ENCODE measurements around the gene KCNH2. TPM values are rescaled to one million over a fixed set of nuclear protein-coding genes. Genes with fewer than 3 reads are reported as not detected.

KCNH2 gene
- total and polyA plus RNA-seq, 2 experiments from 2014 or later: 2.6 to 14.7 TPM

DNA sequence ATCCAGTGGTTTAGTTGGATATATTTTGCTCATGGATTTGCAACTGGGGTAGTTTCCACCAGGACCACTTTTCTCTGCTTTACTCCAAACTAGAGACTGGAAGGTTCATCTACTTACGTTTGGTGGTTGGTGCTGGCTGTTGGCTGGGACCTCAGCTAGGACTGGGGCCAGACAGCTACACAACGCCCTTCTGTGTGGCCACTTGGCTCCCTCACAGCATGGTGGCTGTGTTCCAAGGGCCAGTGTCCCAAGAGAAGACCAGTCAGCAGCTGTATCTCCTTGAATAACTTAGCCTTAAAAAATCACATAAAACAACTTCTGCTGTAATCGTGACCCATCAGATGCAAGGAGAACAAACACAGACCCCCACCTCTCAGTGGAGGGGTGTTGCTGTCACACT is 4.2 kb upstream of the KCNH2 start:
- H3K4me1 ChIP-seq (ENCODE audit: insufficient read depth): peaks cover 17% of the 10 kb centered on the region
- Mint-ChIP-seq H3K27me3 (ENCODE audit: insufficient read depth, low read depth, poor library complexity) (peaks cover 24% of the 10 kb centered on the region), H3K9me3 (peaks cover under 1% of the 10 kb centered on the region; the same call in 2 of the 3 replicates), H3K36me3 (ENCODE audit: low read depth) (no peaks in the 10 kb centered on the region; the same call in 2 of the 3 replicates), H3K4me3 (no peak overlapping the region), H3K4me1 (peaks cover 26% of the 10 kb centered on the region), H3K27ac (no peak overlapping the region)
- H2AFZ ChIP-seq: no peak overlapping the region
- H3K27me3 ChIP-seq (ENCODE audit: insufficient read depth): peaks cover 29% of the 10 kb centered on the region
- TF ChIP-seq, protein P1, sequence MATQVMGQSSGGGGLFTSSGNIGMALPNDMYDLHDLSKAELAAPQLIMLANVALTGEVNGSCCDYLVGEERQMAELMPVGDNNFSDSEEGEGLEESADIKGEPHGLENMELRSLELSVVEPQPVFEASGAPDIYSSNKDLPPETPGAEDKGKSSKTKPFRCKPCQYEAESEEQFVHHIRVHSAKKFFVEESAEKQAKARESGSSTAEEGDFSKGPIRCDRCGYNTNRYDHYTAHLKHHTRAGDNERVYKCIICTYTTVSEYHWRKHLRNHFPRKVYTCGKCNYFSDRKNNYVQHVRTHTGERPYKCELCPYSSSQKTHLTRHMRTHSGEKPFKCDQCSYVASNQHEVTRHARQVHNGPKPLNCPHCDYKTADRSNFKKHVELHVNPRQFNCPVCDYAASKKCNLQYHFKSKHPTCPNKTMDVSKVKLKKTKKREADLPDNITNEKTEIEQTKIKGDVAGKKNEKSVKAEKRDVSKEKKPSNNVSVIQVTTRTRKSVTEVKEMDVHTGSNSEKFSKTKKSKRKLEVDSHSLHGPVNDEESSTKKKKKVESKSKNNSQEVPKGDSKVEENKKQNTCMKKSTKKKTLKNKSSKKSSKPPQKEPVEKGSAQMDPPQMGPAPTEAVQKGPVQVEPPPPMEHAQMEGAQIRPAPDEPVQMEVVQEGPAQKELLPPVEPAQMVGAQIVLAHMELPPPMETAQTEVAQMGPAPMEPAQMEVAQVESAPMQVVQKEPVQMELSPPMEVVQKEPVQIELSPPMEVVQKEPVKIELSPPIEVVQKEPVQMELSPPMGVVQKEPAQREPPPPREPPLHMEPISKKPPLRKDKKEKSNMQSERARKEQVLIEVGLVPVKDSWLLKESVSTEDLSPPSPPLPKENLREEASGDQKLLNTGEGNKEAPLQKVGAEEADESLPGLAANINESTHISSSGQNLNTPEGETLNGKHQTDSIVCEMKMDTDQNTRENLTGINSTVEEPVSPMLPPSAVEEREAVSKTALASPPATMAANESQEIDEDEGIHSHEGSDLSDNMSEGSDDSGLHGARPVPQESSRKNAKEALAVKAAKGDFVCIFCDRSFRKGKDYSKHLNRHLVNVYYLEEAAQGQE (IDR thresholded peaks at IDR 0.05; ENCODE audit: unreplicated experiment): no peak
- TF ChIP-seq, protein P2, sequence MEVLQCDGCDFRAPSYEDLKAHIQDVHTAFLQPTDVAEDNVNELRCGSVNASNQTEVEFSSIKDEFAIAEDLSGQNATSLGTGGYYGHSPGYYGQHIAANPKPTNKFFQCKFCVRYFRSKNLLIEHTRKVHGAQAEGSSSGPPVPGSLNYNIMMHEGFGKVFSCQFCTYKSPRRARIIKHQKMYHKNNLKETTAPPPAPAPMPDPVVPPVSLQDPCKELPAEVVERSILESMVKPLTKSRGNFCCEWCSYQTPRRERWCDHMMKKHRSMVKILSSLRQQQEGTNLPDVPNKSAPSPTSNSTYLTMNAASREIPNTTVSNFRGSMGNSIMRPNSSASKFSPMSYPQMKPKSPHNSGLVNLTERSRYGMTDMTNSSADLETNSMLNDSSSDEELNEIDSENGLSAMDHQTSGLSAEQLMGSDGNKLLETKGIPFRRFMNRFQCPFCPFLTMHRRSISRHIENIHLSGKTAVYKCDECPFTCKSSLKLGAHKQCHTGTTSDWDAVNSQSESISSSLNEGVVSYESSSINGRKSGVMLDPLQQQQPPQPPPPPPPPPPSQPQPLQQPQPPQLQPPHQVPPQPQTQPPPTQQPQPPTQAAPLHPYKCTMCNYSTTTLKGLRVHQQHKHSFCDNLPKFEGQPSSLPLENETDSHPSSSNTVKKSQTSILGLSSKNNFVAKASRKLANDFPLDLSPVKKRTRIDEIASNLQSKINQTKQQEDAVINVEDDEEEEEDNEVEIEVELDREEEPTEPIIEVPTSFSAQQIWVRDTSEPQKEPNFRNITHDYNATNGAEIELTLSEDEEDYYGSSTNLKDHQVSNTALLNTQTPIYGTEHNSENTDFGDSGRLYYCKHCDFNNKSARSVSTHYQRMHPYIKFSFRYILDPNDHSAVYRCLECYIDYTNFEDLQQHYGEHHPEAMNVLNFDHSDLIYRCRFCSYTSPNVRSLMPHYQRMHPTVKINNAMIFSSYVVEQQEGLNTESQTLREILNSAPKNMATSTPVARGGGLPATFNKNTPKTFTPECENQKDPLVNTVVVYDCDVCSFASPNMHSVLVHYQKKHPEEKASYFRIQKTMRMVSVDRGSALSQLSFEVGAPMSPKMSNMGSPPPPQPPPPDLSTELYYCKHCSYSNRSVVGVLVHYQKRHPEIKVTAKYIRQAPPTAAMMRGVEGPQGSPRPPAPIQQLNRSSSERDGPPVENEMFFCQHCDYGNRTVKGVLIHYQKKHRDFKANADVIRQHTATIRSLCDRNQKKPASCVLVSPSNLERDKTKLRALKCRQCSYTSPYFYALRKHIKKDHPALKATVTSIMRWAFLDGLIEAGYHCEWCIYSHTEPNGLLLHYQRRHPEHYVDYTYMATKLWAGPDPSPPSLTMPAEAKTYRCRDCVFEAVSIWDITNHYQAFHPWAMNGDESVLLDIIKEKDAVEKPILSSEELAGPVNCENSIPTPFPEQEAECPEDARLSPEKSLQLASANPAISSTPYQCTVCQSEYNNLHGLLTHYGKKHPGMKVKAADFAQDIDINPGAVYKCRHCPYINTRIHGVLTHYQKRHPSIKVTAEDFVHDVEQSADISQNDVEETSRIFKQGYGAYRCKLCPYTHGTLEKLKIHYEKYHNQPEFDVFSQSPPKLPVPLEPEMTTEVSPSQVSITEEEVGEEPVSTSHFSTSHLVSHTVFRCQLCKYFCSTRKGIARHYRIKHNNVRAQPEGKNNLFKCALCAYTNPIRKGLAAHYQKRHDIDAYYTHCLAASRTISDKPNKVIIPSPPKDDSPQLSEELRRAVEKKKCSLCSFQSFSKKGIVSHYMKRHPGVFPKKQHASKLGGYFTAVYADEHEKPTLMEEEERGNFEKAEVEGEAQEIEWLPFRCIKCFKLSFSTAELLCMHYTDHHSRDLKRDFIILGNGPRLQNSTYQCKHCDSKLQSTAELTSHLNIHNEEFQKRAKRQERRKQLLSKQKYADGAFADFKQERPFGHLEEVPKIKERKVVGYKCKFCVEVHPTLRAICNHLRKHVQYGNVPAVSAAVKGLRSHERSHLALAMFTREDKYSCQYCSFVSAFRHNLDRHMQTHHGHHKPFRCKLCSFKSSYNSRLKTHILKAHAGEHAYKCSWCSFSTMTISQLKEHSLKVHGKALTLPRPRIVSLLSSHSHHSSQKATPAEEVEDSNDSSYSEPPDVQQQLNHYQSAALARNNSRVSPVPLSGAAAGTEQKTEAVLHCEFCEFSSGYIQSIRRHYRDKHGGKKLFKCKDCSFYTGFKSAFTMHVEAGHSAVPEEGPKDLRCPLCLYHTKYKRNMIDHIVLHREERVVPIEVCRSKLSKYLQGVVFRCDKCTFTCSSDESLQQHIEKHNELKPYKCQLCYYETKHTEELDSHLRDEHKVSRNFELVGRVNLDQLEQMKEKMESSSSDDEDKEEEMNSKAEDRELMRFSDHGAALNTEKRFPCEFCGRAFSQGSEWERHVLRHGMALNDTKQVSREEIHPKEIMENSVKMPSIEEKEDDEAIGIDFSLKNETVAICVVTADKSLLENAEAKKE (CRISPR knock-in tag; IDR thresholded peaks at IDR 0.05): no peak
- TF ChIP-seq JUNB (IDR thresholded peaks at IDR 0.05; ENCODE audit: unreplicated experiment) (no peak), NANOG (IDR thresholded peaks at IDR 0.05; ENCODE audit: borderline replicate concordance) (no peak), STAT1 (IDR thresholded peaks at IDR 0.05; ENCODE audit: unreplicated experiment) (no peak), CREB1 (CRISPR knock-in tag; IDR thresholded peaks at IDR 0.05; ENCODE audit: low read depth) (no peak), EZH2 (IDR thresholded peaks at IDR 0.05; ENCODE audit: low read depth, unreplicated experiment) (no peak), EZH2phosphoT487 (IDR thresholded peaks at IDR 0.05; ENCODE audit: unreplicated experiment) (no peak)
- H3K4me3 ChIP-seq: no peak overlapping the region
- H3K27ac ChIP-seq (ENCODE audit: low read depth): no peak overlapping the region
- H3K79me2 ChIP-seq (replicated peaks; ENCODE audit: insufficient read depth): no peaks in the 10 kb centered on the region
- DNase-seq (ENCODE audit: low spot score): no peak
- no peaks in the 10 kb centered on the region for H3K9me2 ChIP-seq (ENCODE audit: insufficient read depth)
- no peaks in the 10 kb centered on the region for H3K36me3 ChIP-seq (ENCODE audit: insufficient read depth)
- no peaks in the 10 kb centered on the region for H4K20me1 ChIP-seq (replicated peaks; ENCODE audit: insufficient read depth)
- H3K4me2 ChIP-seq: no peak overlapping the region
- no peak for ATAC-seq
- no peaks in the 10 kb centered on the region for H3F3A ChIP-seq (replicated peaks; ENCODE audit: low read depth)

Measured in GM23338 (cell line).